HepG2 (cell line): ENCODE results near the gene CRHR1.

Experiments used
- CTCF ChIP-seq: sonication (generic); formaldehyde crosslinking; IDR thresholded peaks from 2 replicates; pipeline ENCODE4 v1.5.0; 2020; ENCODE audit warnings: mild to moderate bottlenecking, missing genetic modification reagents, moderate library complexity
- GABPA ChIP-seq, 2 experiments: IDR thresholded peaks; 2 replicates each; pipeline ENCODE4 v1.6.1; 2011 to 2016; ENCODE audit warnings: low read depth in 2 of 2, low read length in 1 of 2, missing biosample characterization in 1 of 2, missing genetic modification characterization in 1 of 2
- MXD1 ChIP-seq: sonication (generic); formaldehyde crosslinking; IDR thresholded peaks from 2 replicates; pipeline ENCODE4 v1.4.0; 2020; ENCODE audit warnings: mild to moderate bottlenecking, missing genetic modification reagents
- NBN ChIP-seq: fragments of 450-650 bp; conservative IDR thresholded peaks from 2 replicates; pipeline ENCODE4 v1.6.1; 2017
- PBX2 ChIP-seq: IDR thresholded peaks from 2 replicates; pipeline ENCODE4 v1.6.1; 2016; ENCODE audit warnings: control low read depth
- UBTF ChIP-seq: sonication (generic); formaldehyde crosslinking; IDR thresholded peaks from 2 replicates; pipeline ENCODE4 v1.4.0; 2020; ENCODE audit warnings: mild to moderate bottlenecking, missing genetic modification reagents
- ZNF235 ChIP-seq: sonication (generic); formaldehyde crosslinking; IDR thresholded peaks from 2 replicates; pipeline ENCODE4 v1.8.1; 2023; ENCODE audit warnings: mild to moderate bottlenecking, missing genetic modification reagents, borderline replicate concordance
- ZNF530 ChIP-seq: sonication (generic); formaldehyde crosslinking; IDR thresholded peaks from 2 replicates; pipeline ENCODE4 v1.5.0; 2020; ENCODE audit warnings: low read depth, mild to moderate bottlenecking, missing genetic modification reagents
- ZNF572 ChIP-seq: sonication (generic); formaldehyde crosslinking; IDR thresholded peaks from 2 replicates; pipeline ENCODE4 v1.5.1; 2020; ENCODE audit warnings: mild to moderate bottlenecking, missing genetic modification reagents
- ZNF891 ChIP-seq: sonication (generic); formaldehyde crosslinking; IDR thresholded peaks from 2 replicates; pipeline ENCODE4 v1.5.0; 2020; ENCODE audit warnings: mild to moderate bottlenecking, missing genetic modification reagents
- TF ChIP-seq, protein P1 (sequence below): sonication (generic); formaldehyde crosslinking; IDR thresholded peaks from 2 replicates; pipeline ENCODE4 v1.8.1; 2023; ENCODE audit warnings: mild to moderate bottlenecking, inconsistent platforms, moderate library complexity, missing genetic modification reagents, borderline replicate concordance

DNA sequence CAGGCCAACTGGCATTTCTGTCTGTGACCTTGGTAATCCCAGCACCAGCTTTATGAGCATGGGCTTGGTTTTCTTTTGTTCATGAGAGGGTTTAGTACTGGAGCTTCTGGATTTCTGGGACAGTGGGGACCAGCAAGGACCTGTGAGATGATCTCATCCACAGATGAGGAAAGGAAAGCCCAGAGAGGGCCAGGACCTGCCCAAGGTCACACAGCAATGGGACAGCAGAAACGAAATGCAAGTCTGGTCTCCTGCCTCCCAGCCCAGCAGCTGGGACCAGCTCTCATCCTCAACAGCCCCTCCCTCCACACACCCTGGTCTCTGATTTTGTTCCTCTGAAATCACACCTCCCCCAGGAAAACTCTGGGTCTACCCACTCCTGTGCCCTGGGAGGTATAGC is 67.8 kb downstream of the CRHR1 start:
- TF ChIP-seq, protein P1, sequence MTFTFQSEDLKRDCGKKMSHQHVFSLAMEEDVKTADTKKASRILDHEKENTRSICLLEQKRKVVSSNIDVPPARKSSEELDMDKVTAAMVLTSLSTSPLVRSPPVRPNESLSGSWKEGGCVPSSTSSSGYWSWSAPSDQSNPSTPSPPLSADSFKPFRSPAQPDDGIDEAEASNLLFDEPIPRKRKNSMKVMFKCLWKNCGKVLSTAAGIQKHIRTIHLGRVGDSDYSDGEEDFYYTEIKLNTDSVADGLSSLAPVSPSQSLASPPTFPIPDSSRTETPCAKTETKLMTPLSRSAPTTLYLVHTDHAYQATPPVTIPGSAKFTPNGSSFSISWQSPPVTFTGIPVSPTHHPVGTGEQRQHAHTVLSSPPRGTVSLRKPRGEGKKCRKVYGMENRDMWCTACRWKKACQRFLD (CRISPR knock-in tag) = no peak
- TF ChIP-seq ZNF891 (CRISPR knock-in tag) (no peak), UBTF (no peak), GABPA (IDR thresholded peaks at IDR 0.05; ENCODE audit: low read depth, low read length) (no peak), GABPA (CRISPR knock-in tag; IDR thresholded peaks at IDR 0.05; ENCODE audit: low read depth) (no peak), NBN (no peak), CTCF (CRISPR knock-in tag) (no peak), ZNF235 (CRISPR knock-in tag) (no peak), MXD1 (CRISPR knock-in tag) (no peak), ZNF530 (no peak), ZNF572 (CRISPR knock-in tag) (no peak), PBX2 (CRISPR knock-in tag) (no peak)
